ENCODE results near the gene PPP4R2. TPM values are rescaled to one million over a fixed set of nuclear protein-coding genes. Genes with fewer than 3 reads are reported as not detected.

The PPP4R2 gene
- total and polyA plus RNA-seq, 12 donors: 9.8 to 75.4 (median 47.9) TPM

DNA sequence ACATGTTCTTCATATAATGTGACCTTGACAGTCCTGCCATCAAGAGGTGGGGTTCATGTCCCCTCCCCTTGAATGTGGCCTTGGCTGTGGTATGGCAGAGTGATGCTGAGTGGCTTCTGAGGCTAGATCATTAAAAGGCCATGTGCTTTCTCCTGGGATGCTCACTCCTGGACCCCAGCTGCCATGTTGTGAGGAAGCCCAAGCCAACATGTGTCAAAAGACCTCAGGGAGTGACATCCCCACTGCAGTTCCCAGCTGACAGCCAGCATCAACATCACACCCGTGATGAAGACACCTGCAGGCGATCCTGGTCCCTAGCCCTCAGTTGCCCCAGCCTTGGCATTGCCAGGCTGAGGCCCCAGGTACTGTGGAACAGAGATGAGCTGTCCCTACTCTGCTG, 101.4 kb downstream of the PPP4R2 start:
- DNase-seq: no peak
- H3K9me3 ChIP-seq: peaks cover 0 to 6% (median 0%) of the 10 kb centered on the region in 11 donors
- H3K27me3 ChIP-seq: no peaks in the 10 kb centered on the region
- peaks cover 0 to 19% (median 3%) of the 10 kb centered on the region in 9 donors for H3K4me1 ChIP-seq
- 83 to 93% methylated on average over 2 of the region's 2 CpGs for WGBS, 2 donors
- H3K27ac ChIP-seq: no peak overlapping the region
- TF ChIP-seq, protein P1, sequence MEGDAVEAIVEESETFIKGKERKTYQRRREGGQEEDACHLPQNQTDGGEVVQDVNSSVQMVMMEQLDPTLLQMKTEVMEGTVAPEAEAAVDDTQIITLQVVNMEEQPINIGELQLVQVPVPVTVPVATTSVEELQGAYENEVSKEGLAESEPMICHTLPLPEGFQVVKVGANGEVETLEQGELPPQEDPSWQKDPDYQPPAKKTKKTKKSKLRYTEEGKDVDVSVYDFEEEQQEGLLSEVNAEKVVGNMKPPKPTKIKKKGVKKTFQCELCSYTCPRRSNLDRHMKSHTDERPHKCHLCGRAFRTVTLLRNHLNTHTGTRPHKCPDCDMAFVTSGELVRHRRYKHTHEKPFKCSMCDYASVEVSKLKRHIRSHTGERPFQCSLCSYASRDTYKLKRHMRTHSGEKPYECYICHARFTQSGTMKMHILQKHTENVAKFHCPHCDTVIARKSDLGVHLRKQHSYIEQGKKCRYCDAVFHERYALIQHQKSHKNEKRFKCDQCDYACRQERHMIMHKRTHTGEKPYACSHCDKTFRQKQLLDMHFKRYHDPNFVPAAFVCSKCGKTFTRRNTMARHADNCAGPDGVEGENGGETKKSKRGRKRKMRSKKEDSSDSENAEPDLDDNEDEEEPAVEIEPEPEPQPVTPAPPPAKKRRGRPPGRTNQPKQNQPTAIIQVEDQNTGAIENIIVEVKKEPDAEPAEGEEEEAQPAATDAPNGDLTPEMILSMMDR (IDR thresholded peaks at IDR 0.05): no peak
- no peaks in the 10 kb centered on the region for H3K36me3 ChIP-seq
- no peak for ATAC-seq
- intact Hi-C loops (cut with DNase I): loop anchor here in 1 of 10 donors (5.0 kb wide), 1 partner anchor 404 kb away; no protein-coding TSS in a partner anchor
- H3K4me3 ChIP-seq: no peak overlapping the region

DNA sequence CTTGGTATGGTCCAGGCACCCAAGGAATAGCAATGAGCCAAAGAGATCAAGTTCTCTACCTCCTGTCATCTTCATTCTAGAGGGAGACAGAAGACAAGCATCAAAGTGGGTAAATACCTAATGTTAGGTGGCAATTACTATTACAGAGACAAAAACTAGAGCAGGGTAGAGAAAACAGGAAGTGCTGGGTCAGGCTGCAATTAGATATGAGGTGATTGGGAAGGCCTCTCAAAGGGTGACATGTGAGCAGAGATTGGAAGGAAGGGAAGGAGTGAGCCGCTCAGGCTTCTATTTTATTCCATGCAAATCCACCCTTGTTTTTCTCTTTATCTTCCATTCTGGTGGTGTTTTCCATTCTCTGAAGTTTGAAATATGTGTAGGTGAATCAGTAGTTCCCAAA, 102.3 kb downstream of the PPP4R2 start:
- 42 to 46% methylated on average over 1 of the region's 1 CpG for WGBS, 2 donors
- intact Hi-C loops (cut with DNase I): loop anchor here in 1 of 10 donors (5.0 kb wide), 1 partner anchor 403 kb away; no protein-coding TSS in a partner anchor

DNA sequence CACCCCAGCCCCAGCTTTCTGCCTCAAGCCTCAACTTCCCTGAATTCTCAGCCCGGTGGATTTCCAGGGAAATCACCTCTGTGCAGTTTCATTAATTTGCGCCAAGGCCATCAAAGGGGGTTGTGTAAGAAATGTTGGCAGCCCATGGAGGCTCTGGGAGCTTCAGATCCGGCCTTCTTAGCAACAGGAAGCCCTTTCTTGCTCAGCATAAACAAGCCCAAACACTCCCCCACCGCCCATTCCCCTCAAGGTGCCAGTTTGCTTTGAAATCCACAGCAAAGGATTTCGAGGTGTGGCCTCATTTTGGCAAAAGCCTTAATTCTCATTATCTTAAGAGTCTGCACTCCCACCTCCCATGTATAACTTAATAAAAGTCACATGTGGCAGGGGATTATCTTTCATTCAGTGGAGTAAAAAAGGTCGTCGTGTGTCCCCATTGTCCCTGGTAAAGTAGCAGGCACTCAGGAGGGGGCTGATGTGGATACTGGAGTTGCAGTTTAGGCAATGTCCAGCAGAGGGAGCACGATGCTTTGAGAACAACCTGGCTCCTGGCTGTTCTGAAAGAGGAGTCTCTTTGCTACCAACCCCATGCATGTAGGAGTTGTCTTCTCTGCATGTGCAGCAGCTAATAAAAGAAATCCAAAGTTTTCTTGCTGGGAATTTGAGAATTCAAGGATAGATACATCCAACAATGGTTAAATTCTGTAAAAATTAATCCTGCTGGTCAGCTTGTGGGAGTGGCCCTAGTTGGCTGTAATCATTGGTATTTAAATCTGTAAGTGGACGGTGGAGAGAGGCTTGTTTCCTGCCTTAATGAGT, 104.3 kb downstream of the PPP4R2 start:
- peak; percentile 66 to 91 (median 86) for ATAC-seq
- Histone ChIP-seq H3K4me1 (peaks cover 0 to 8% (median 0%) of the 10 kb centered on the region in 9 donors), H3K4me3 (no peak overlapping the region), H3K27me3 (no peaks in the 10 kb centered on the region), H3K9me3 (peaks cover 0 to 6% (median 0%) of the 10 kb centered on the region in 11 donors), H3K36me3 (no peaks in the 10 kb centered on the region), H3K27ac (no peak overlapping the region)
- TF ChIP-seq, protein P1 (IDR thresholded peaks at IDR 0.05): peak; percentile 82 to 95 (median 93)
- intact Hi-C loops (cut with DNase I): loop anchor here (1.0 to 10.0 kb wide), 10 partner anchors 331 to 746 kb away; no protein-coding TSS in a partner anchor
- 29 to 32% methylated on average over 9 of the region's 9 CpGs for WGBS, 2 donors
- DNase-seq: peak; percentile 43 to 84

More for the DNA sequence above, 102.3 kb downstream of the PPP4R2 start:
- Histone ChIP-seq H3K4me3 (no peak overlapping the region), H3K27ac (no peak overlapping the region), H3K27me3 (no peaks in the 10 kb centered on the region), H3K36me3 (no peaks in the 10 kb centered on the region), H3K4me1 (peaks cover 0 to 18% (median 3%) of the 10 kb centered on the region in 9 donors), H3K9me3 (peaks cover 0 to 6% (median 0%) of the 10 kb centered on the region in 11 donors)
- TF ChIP-seq, protein P1 (IDR thresholded peaks at IDR 0.05): no peak
- DNase-seq (no peak), ATAC-seq (peak in 3 of 8 donors; percentile 32 to 56 (median 54))

DNA sequence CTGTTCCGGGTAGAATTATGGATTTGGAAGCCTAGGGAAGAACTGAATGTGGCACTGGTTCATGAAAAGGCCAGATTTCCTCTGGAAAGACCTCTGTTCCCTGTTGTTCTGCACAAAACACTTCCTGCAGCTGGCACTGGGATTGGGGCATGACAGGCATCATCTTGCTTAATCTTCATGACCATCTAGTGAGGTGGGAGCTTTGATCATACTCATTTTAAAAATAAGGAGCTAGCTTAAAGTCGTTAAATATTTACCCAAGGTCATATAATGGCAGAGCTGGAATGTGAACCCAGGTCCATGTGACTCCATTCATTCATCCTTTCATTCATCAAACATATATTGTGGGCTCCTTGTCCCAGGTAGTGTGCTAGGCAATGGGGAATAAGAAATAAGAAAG, 105.3 kb downstream of the PPP4R2 start:
- WGBS, 2 donors: 73 to 88% methylated on average over 2 of the region's 2 CpGs
- H3K27me3 ChIP-seq: no peaks in the 10 kb centered on the region
- H3K4me1 ChIP-seq: peaks cover 0 to 8% (median 0%) of the 10 kb centered on the region in 9 donors
- H3K36me3 ChIP-seq: no peaks in the 10 kb centered on the region
- DNase-seq (no peak), ATAC-seq (no peak)
- peaks cover 0 to 6% (median 0%) of the 10 kb centered on the region in 11 donors for H3K9me3 ChIP-seq
- H3K4me3 ChIP-seq: no peak overlapping the region
- intact Hi-C loops (cut with DNase I): loop anchor here (1.0 to 10.0 kb wide), 10 partner anchors 330 to 745 kb away; no protein-coding TSS in a partner anchor
- H3K27ac ChIP-seq: no peak overlapping the region
- TF ChIP-seq, protein P1 (IDR thresholded peaks at IDR 0.05): no peak
